ENCODE measurements around the gene SESTD1. TPM values are rescaled to one million over a fixed set of nuclear protein-coding genes. Genes with fewer than 3 reads are reported as not detected.
"Not testable (repeated sequence)": the region's sequence is repeated elsewhere in the genome, so short reads cannot be mapped to it uniquely, and the experiment has no call there.

The SESTD1 gene
- total RNA-seq, 2 donors from 2014 or later: 35.3 to 62.2 TPM

DNA sequence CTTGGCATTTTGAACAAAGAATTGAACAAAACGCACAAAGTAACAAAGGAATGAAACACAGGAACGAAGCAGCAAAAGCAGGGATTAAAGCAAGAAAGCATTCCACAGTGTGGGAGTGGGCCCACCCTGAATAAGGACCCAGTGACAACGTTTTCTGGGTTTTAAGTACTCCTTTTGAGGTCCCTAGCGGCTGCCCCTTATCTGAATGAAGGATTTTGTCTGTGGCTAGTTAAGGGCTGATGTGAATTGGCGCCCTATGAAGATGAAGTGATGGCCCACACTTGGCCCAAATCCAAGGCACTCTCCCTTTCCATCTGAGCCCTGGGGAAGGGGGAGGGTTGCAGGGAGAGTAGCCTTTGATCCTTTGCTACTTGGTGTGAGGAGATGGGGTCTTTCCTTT is 206.9 kb downstream of the SESTD1 start:
- peak overlapping the region in 1 of 2 donors; percentile 5 for H3K27ac ChIP-seq
- H3K4me1 ChIP-seq (ENCODE audit: control insufficient read depth in 1 of 2, low read depth in 2 of 2): peaks cover 10 to 18% of the 10 kb centered on the region in 2 donors
- TF ChIP-seq, protein P1, sequence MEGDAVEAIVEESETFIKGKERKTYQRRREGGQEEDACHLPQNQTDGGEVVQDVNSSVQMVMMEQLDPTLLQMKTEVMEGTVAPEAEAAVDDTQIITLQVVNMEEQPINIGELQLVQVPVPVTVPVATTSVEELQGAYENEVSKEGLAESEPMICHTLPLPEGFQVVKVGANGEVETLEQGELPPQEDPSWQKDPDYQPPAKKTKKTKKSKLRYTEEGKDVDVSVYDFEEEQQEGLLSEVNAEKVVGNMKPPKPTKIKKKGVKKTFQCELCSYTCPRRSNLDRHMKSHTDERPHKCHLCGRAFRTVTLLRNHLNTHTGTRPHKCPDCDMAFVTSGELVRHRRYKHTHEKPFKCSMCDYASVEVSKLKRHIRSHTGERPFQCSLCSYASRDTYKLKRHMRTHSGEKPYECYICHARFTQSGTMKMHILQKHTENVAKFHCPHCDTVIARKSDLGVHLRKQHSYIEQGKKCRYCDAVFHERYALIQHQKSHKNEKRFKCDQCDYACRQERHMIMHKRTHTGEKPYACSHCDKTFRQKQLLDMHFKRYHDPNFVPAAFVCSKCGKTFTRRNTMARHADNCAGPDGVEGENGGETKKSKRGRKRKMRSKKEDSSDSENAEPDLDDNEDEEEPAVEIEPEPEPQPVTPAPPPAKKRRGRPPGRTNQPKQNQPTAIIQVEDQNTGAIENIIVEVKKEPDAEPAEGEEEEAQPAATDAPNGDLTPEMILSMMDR (IDR thresholded peaks at IDR 0.05): no peak
- H3K4me3 ChIP-seq: no peak overlapping the region
- no peak for DNase-seq (ENCODE audit: low spot score)
- H3K36me3 ChIP-seq: no peaks in the 10 kb centered on the region
- no peak for ATAC-seq (ENCODE audit: insufficient number of reproducible peaks, low FRiP score, low read depth)
- H3K27me3 ChIP-seq (replicated peaks; ENCODE audit: insufficient read depth): no peaks in the 10 kb centered on the region
- H3K9me3 ChIP-seq: no peaks in the 10 kb centered on the region

DNA sequence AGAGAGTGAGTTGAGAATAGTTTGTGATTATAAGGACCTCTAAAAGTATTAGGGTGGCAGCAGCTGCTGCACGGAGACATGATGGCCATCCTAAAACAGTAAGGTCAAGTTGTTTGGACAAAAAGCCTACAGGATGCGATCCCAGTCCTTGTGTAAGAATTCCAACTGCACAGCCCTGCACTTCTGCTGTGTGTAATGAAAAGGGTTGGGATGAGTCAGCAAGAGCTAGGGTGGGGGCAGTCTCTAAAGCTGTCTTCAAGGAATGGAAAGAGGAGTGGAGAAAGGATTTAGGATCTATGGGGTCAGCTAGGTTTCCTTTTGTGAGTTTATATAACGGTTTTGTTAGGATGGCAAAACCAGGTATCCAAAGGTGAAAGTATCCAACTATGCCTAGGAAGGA is 211.1 kb downstream of the SESTD1 start:
- not testable (repeated sequence) for H3K9me3 ChIP-seq; ATAC-seq (ENCODE audit: insufficient number of reproducible peaks, low FRiP score, low read depth); H3K27ac ChIP-seq; DNase-seq (ENCODE audit: low spot score); H3K4me3 ChIP-seq; H3K36me3 ChIP-seq; H3K27me3 ChIP-seq (replicated peaks; ENCODE audit: insufficient read depth)
- H3K4me1 ChIP-seq (ENCODE audit: control insufficient read depth in 1 of 2, low read depth in 2 of 2): peaks cover 19 to 36% of the 10 kb centered on the region in 2 donors

Other genes with a start within 250 kb of the SESTD1 start
- 1 to 10 TPM; 2.4 to 4.8 TPM for gene CCDC141, start 214.7 kb downstream of the SESTD1 start, total RNA-seq